GM12891 (cell line): ENCODE data around the gene SFTPA2. TPM values are rescaled to one million over a fixed set of nuclear protein-coding genes. Genes with fewer than 3 reads are reported as not detected.
"Not testable (repeated sequence)": the region's sequence is repeated elsewhere in the genome, so short reads cannot be mapped to it uniquely, and the experiment has no call there.

Experiments
- DNase-seq: peaks from one replicate; pipeline ENCODE4 v3.0.0; 2011; ENCODE audit warnings: low spot score; ENCODE audit not compliant: insufficient read length
- FAIRE-seq: peaks from 2 replicates; lab custom pipeline; 2011; peaks lifted over from hg19 to GRCh38; lab: Jason Lieb, UNC
- PAX5 ChIP-seq: IDR thresholded peaks from 2 replicates; pipeline ENCODE4 v1.6.1; 2011; ENCODE audit warnings: low read length, moderate library complexity, mild to moderate bottlenecking; ENCODE audit not compliant: insufficient read depth, severe bottlenecking
- POLR2A ChIP-seq: IDR thresholded peaks from 2 replicates; pipeline ENCODE4 v1.6.1; 2011; ENCODE audit warnings: low read depth, low read length, control low read depth
- POLR2AphosphoS5 ChIP-seq: IDR thresholded peaks from 2 replicates; pipeline ENCODE4 v1.6.1; 2011; ENCODE audit warnings: low read depth, low read length, control low read depth
- POU2F2 ChIP-seq: IDR thresholded peaks from 2 replicates; pipeline ENCODE4 v1.6.1; 2011; ENCODE audit warnings: low read depth, mild to moderate bottlenecking, control low read depth, low read length, moderate library complexity
- SPI1 ChIP-seq: IDR thresholded peaks from 2 replicates; pipeline ENCODE4 v1.6.1; 2011; ENCODE audit warnings: low read depth, low read length, control low read depth
- TAF1 ChIP-seq: IDR thresholded peaks from 2 replicates; pipeline ENCODE4 v1.6.1; 2011; ENCODE audit warnings: low read depth, low read length, control low read depth
- polyA plus RNA-seq: library from polyadenylated mRNA; unstranded; fragments of >200 nt; gene quantifications from one replicate; pipeline ENCODE4 v1.2.1, GENCODE V29; 2012; ENCODE audit warnings: low read depth, missing spikeins, inconsistent platforms; ENCODE audit not compliant: missing spikeins

SFTPA2 gene
- polyA plus RNA-seq = not detected

GRCh38 chr10:79560160-79560709 is at the start of gene SFTPA2:
Gene SFTPA2 (minus strand): TSS chr10:79560407. CDS start chr10:79559483, 924 bp downstream.
- FAIRE-seq (no peak), DNase-seq (no peak)
- TF ChIP-seq POLR2A (no peak), SPI1 (no peak), TAF1 (no peak), PAX5 (no peak), POLR2AphosphoS5 (no peak), POU2F2 (no peak)

GRCh38 chr10:79608505-79609375 is 48.5 kb upstream of the SFTPA2 start:
- FAIRE-seq (peak; percentile 67), DNase-seq (peak; percentile 28)
- TF ChIP-seq SPI1 = no peak

DNA sequence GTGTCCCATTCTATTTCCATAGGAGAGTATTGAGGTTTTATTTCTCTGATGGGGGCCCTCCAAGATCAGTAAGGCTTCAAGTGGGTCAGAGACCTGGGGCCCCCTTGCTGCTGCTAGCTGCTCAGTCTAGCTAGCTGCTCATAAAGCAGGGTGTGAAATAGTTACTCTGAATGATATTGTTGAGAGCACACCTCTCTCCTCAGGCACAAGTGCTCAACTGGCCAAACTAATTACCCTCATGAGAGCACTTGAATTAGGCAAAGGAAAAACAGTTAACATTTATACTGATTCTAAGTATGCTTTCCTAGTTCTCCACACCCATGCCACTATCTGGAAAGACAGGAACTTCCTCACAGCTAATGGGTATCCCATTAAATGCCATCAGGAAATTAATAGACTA is 45.1 kb upstream of the SFTPA2 start:
- FAIRE-seq (no peak), DNase-seq (no peak)
- TF ChIP-seq SPI1 (no peak), POLR2A (no peak), PAX5 (no peak), POU2F2 (no peak), POLR2AphosphoS5 (no peak), TAF1 (no peak)

- DNase-seq (no peak), FAIRE-seq (no peak)
- TF ChIP-seq PAX5 (no peak), SPI1 (peak; percentile 12; the same call in 1 of the 2 replicates), POLR2A (no peak), POU2F2 (no peak), TAF1 (no peak), POLR2AphosphoS5 (no peak)
These were observed 44.1 kb upstream of the SFTPA2 start for GRCh38 chr10:79604294-79604693.

DNA sequence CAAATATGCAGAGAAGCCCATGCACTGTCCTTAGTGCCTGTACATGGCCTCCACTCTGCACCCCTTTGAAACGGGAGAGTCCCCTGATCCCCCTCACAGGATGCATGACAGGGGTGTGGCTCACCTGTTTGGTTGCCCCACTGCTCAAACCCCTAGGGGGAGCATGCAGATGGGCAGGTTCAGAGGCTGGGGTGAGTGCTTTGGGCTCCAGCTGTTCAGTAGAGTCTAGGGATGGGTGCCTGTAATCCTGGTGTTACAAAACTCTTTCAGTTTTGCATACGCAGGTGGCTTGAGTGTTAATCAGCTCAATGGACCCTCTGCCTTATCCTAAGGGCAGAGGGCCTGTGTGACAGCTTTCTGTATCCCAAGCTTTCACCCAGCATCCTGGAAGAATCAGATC is 42.7 kb upstream of the SFTPA2 start:
- FAIRE-seq (no peak), DNase-seq (no peak)

GRCh38 chr10:79601939-79602338 is 41.7 kb upstream of the SFTPA2 start:
- FAIRE-seq (no peak), DNase-seq (no peak)
- no peak for TF ChIP-seq POLR2AphosphoS5
- TF ChIP-seq TAF1 = no peak
- TF ChIP-seq SPI1 = no peak
- TF ChIP-seq POU2F2 = no peak
- no peak for TF ChIP-seq PAX5
- no peak for TF ChIP-seq POLR2A

More for the DNA sequence above, 42.7 kb upstream of the SFTPA2 start:
- TF ChIP-seq SPI1 = no peak
- TF ChIP-seq POLR2AphosphoS5 = no peak
- no peak for TF ChIP-seq PAX5
- no peak for TF ChIP-seq TAF1
- no peak for TF ChIP-seq POU2F2
- TF ChIP-seq POLR2A = no peak

DNA sequence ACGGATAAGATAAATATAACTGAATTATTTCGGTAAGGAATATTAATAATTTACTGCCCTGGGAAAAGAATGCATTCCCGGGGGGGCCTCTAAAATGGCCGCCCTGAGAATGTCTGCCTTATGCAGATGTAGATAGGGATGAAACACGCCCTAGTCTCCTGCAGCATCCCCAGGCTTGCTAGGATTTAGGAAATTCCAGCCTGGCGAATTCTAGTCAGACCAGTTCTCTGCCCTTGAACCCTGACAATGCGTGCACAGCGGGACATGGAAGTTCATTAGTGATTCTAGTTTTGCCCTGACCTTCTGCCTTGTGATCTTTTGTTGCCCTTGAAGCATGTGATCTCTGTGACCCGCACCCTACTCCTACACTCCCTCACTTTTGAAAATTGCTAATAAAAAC is 39.4 kb upstream of the SFTPA2 start:
- FAIRE-seq, DNase-seq: not testable (repeated sequence)

DNA sequence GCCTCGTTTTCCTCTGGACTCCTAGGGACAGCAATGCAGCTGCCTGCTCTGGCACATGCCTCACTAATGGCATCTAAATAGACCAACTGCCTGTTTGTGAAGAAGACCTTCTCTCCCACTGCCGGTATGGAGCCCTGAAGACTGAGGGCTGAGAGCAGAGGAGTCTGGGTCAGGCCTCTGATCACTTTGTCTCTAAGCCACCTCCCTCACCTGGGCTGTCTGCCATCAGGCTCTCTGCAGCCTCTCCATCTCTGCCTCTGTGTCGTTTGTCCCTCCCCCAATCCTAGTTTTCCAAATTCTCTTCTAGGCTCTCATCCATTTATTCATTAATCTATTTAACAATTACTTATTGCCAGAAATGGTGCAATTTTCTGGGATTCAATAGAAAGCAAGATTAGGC is 35.3 kb upstream of the SFTPA2 start:
- FAIRE-seq (no peak), DNase-seq (no peak)
- TF ChIP-seq POU2F2 (no peak), SPI1 (no peak), POLR2A (no peak), POLR2AphosphoS5 (no peak), TAF1 (no peak), PAX5 (no peak)

DNA sequence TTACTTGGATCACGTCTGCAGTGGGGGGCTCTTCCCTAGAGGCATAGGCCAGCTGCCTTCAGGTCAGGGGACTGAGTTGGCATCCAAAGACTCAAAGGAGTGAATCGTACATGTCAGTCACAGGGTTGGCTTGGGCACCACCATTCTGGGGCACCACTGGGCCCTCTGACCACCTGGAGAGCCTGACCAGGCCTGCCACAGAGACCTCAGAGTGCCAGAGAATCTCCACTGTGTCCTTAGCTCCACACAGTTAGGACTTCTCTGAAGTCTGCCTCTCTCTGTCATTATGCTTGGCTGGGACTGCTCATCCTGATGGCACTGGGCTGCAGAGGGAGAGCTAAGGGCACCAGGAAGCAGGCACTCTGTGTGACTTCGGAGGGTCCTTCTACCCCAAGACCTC is 34.4 kb upstream of the SFTPA2 start:
- not testable (repeated sequence) for DNase-seq, FAIRE-seq

GRCh38 chr10:79593377-79593776 is 33.2 kb upstream of the SFTPA2 start:
- no peak for TF ChIP-seq POLR2A
- TF ChIP-seq SPI1 = no peak
- no peak for TF ChIP-seq POLR2AphosphoS5
- no peak for TF ChIP-seq PAX5
- no peak for TF ChIP-seq TAF1
- no peak for TF ChIP-seq POU2F2
- DNase-seq (no peak), FAIRE-seq (no peak)
